ENCODE measurements around the gene MMRN1. TPM values are rescaled to one million over a fixed set of nuclear protein-coding genes. Genes with fewer than 3 reads are reported as not detected.

MMRN1 gene
- total RNA-seq, 2 experiments from 2014 or later = 0.05 to 0.10 TPM

Other genes starting within 250 kb of the MMRN1 start
- 1 to 10 TPM; 1.0 to 1.1 TPM for gene SNCA, start 57.7 kb upstream of the MMRN1 start, total RNA-seq
- not detected for gene CCSER1, start 232.5 kb downstream of the MMRN1 start, total RNA-seq